Liver (tissue), 9 donors: ENCODE measurements around the gene RALGAPA2. TPM values are rescaled to one million over a fixed set of nuclear protein-coding genes. Genes with fewer than 3 reads are reported as not detected.

Source experiments
- DNase-seq: peaks from one replicate; pipeline ENCODE4 v3.0.0-alpha.2; 2017; ENCODE audit warnings: low spot score
- H3K27ac ChIP-seq, 2 donors: one replicate each; pipeline ENCODE4 v1.7.0; 2013; ENCODE audit warnings: inconsistent platforms in 2 of 2, low read length in 2 of 2, control low read depth in 1 of 2, low read depth in 1 of 2, mild to moderate bottlenecking in 1 of 2
- H3K27me3 ChIP-seq, 4 donors: one replicate each; pipeline versions ENCODE4 v1.6.1 to v1.7.0; 2013; ENCODE audit warnings: low read length in 3 of 4, inconsistent platforms in 1 of 4, mild to moderate bottlenecking in 1 of 4, moderate library complexity in 1 of 4; ENCODE audit not compliant: control insufficient read depth in 4 of 4, insufficient read depth in 4 of 4
- H3K36me3 ChIP-seq, 4 donors: one replicate each; pipeline versions ENCODE4 v1.6.1 to v1.7.0; 2013; ENCODE audit warnings: low read length in 3 of 4, mild to moderate bottlenecking in 3 of 4, low read depth in 1 of 4, moderate library complexity in 1 of 4; ENCODE audit not compliant: control insufficient read depth in 4 of 4, insufficient read depth in 3 of 4
- H3K4me1 ChIP-seq, 4 donors: one replicate each; pipeline versions ENCODE4 v1.6.1 to v1.7.0; 2013; ENCODE audit warnings: low read length in 3 of 4, mild to moderate bottlenecking in 3 of 4, moderate library complexity in 1 of 4; ENCODE audit not compliant: control insufficient read depth in 4 of 4, insufficient read depth in 4 of 4
- H3K4me3 ChIP-seq, 3 donors: one replicate each; pipeline versions ENCODE4 v1.6.1 to v1.7.0; 2013; ENCODE audit warnings: low read length in 3 of 3, control low read depth in 1 of 3, low read depth in 1 of 3, mild to moderate bottlenecking in 1 of 3
- H3K9ac ChIP-seq, 2 donors: one replicate each; pipeline ENCODE4 v1.7.0; 2013; ENCODE audit warnings: low read length in 2 of 2, mild to moderate bottlenecking in 2 of 2, moderate library complexity in 2 of 2, control low read depth in 1 of 2, low read depth in 1 of 2
- H3K9me3 ChIP-seq, 4 donors: one replicate each; pipeline versions ENCODE4 v1.6.1 to v1.7.0; 2013; ENCODE audit warnings: low read length in 3 of 4; ENCODE audit not compliant: control insufficient read depth in 4 of 4
- FOXA1 ChIP-seq: IDR thresholded peaks from 2 replicates; pipeline ENCODE4 v1.6.1; 2016; ENCODE audit warnings: antibody characterized with exemption
- FOXA2 ChIP-seq: IDR thresholded peaks from 2 replicates; pipeline ENCODE4 v1.6.1; 2016; ENCODE audit warnings: antibody characterized with exemption
- HNF4A ChIP-seq, 2 donors: conservative IDR thresholded peaks; 2 replicates each; pipeline ENCODE4 v1.6.1; 2016; ENCODE audit warnings: antibody characterized with exemption in 2 of 2, mild to moderate bottlenecking in 2 of 2
- NR2F2 ChIP-seq: IDR thresholded peaks from 2 replicates; pipeline ENCODE4 v1.6.1; 2016; ENCODE audit warnings: antibody characterized with exemption
- RXRA ChIP-seq, 2 donors: IDR thresholded peaks; 2 replicates each; pipeline ENCODE4 v1.6.1; 2017 to 2018; ENCODE audit warnings: antibody characterized with exemption in 2 of 2, mild to moderate bottlenecking in 1 of 2
- SP1 ChIP-seq: IDR thresholded peaks from 2 replicates; pipeline ENCODE4 v1.6.1; 2018; ENCODE audit warnings: antibody characterized with exemption, mild to moderate bottlenecking
- TAF1 ChIP-seq: conservative IDR thresholded peaks from 2 replicates; pipeline ENCODE4 v1.6.1; 2016; ENCODE audit warnings: antibody characterized with exemption, mild to moderate bottlenecking
- YY1 ChIP-seq: IDR thresholded peaks from 2 replicates; pipeline ENCODE4 v1.6.1; 2016; ENCODE audit warnings: antibody characterized with exemption, mild to moderate bottlenecking
- WGBS: extraction: QIAGEN DNeasy Blood & Tissue Kit; methylation state at CpG from one replicate; pipeline ENCODE4 v1.1.7; 2013; 5-methylcytosine and 5-hydroxymethylcytosine counted together
- polyA plus RNA-seq, 2 donors: library from polyadenylated mRNA; stranded (reverse) in 1 of 2; unstranded in 1 of 2; fragments of 200-250 nt in 1 of 2; fragments of >200 nt in 1 of 2; fragmentation: Nextera tagmentation in 1 of 2; extraction: Ambion mirVana in 1 of 2; gene quantifications; one replicate each; pipeline versions ENCODE4 v1.2.1 to v1.2.3, GENCODE V29; 2013 to 2015
- total RNA-seq, 2 donors: library from RNA; depleted of rRNA; stranded (reverse); fragments of >200 nt; gene quantifications; one replicate each; pipeline ENCODE4 v1.2.3, GENCODE V29; 2014
- TF ChIP-seq, protein P1 (sequence below): IDR thresholded peaks from 2 replicates; pipeline ENCODE4 v1.6.1; 2016; ENCODE audit warnings: antibody characterized with exemption, mild to moderate bottlenecking
- TF ChIP-seq, protein P2 (sequence below): IDR thresholded peaks from 2 replicates; pipeline ENCODE4 v1.6.1; 2016; ENCODE audit warnings: antibody characterized with exemption
- TF ChIP-seq, protein P3 (sequence below): IDR thresholded peaks from 2 replicates; pipeline ENCODE4 v1.6.1; 2016; ENCODE audit warnings: antibody characterized with exemption
- TF ChIP-seq, protein P4 (sequence below): fragments of 150-350 bp; IDR thresholded peaks from 2 replicates; pipeline ENCODE4 v1.5.1; 2017; ENCODE audit warnings: improper control_type of control experiment, low read depth, low read length; ENCODE audit not compliant: missing input control
- donor health status: healthy.
- donor health status: healthy.
- donor health status: healthy.
- donor health status: healthy.
- donor health status: healthy.

Gene RALGAPA2
- total and polyA plus RNA-seq, 4 donors, result 14.8 to 89.9 (median 25.1) TPM

DNA sequence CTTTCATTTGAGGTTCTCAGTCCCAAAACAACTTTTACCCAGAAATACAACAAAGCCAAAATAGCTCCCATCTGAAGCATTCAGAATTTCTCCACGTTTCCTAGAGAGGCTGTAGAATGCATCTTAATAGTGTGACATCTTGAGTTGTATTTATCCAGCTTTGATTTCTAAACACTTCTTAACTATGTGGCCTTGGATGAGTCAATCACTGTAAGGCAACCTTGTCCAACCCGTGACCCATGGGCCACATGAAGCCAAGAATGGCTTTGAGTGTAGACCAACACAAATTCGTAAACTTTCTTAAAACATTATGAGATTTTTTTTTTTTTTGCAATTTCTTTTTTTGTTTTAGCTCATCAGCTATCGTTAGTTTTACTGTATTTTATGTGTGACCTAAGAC is 108.1 kb downstream of the RALGAPA2 start:
- no peak for DNase-seq
- H3K36me3 ChIP-seq, result peaks cover 2 to 31% (median 27%) of the 10 kb centered on the region in 4 donors
- TF ChIP-seq, protein P1, sequence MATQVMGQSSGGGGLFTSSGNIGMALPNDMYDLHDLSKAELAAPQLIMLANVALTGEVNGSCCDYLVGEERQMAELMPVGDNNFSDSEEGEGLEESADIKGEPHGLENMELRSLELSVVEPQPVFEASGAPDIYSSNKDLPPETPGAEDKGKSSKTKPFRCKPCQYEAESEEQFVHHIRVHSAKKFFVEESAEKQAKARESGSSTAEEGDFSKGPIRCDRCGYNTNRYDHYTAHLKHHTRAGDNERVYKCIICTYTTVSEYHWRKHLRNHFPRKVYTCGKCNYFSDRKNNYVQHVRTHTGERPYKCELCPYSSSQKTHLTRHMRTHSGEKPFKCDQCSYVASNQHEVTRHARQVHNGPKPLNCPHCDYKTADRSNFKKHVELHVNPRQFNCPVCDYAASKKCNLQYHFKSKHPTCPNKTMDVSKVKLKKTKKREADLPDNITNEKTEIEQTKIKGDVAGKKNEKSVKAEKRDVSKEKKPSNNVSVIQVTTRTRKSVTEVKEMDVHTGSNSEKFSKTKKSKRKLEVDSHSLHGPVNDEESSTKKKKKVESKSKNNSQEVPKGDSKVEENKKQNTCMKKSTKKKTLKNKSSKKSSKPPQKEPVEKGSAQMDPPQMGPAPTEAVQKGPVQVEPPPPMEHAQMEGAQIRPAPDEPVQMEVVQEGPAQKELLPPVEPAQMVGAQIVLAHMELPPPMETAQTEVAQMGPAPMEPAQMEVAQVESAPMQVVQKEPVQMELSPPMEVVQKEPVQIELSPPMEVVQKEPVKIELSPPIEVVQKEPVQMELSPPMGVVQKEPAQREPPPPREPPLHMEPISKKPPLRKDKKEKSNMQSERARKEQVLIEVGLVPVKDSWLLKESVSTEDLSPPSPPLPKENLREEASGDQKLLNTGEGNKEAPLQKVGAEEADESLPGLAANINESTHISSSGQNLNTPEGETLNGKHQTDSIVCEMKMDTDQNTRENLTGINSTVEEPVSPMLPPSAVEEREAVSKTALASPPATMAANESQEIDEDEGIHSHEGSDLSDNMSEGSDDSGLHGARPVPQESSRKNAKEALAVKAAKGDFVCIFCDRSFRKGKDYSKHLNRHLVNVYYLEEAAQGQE, result no peak
- TF ChIP-seq TAF1 (no peak), FOXA2 (no peak), SP1 (no peak), RXRA (IDR thresholded peaks at IDR 0.05) (no peak), NR2F2 (no peak), HNF4A (conservative IDR thresholded peaks at IDR 0.05) (no peak), YY1 (no peak)
- TF ChIP-seq, protein P2, sequence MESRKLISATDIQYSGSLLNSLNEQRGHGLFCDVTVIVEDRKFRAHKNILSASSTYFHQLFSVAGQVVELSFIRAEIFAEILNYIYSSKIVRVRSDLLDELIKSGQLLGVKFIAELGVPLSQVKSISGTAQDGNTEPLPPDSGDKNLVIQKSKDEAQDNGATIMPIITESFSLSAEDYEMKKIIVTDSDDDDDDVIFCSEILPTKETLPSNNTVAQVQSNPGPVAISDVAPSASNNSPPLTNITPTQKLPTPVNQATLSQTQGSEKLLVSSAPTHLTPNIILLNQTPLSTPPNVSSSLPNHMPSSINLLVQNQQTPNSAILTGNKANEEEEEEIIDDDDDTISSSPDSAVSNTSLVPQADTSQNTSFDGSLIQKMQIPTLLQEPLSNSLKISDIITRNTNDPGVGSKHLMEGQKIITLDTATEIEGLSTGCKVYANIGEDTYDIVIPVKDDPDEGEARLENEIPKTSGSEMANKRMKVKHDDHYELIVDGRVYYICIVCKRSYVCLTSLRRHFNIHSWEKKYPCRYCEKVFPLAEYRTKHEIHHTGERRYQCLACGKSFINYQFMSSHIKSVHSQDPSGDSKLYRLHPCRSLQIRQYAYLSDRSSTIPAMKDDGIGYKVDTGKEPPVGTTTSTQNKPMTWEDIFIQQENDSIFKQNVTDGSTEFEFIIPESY, result no peak
- TF ChIP-seq, protein P3, sequence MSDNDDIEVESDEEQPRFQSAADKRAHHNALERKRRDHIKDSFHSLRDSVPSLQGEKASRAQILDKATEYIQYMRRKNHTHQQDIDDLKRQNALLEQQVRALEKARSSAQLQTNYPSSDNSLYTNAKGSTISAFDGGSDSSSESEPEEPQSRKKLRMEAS, result no peak
- no peak overlapping the region for H3K4me3 ChIP-seq
- no peak overlapping the region for H3K9ac ChIP-seq
- H3K9me3 ChIP-seq, result no peaks in the 10 kb centered on the region
- no peaks in the 10 kb centered on the region for H3K27me3 ChIP-seq
- no peaks in the 10 kb centered on the region for H3K4me1 ChIP-seq
- no peak overlapping the region for H3K27ac ChIP-seq
- WGBS, result 97% methylated on average over 4 of the region's 4 CpGs

DNA sequence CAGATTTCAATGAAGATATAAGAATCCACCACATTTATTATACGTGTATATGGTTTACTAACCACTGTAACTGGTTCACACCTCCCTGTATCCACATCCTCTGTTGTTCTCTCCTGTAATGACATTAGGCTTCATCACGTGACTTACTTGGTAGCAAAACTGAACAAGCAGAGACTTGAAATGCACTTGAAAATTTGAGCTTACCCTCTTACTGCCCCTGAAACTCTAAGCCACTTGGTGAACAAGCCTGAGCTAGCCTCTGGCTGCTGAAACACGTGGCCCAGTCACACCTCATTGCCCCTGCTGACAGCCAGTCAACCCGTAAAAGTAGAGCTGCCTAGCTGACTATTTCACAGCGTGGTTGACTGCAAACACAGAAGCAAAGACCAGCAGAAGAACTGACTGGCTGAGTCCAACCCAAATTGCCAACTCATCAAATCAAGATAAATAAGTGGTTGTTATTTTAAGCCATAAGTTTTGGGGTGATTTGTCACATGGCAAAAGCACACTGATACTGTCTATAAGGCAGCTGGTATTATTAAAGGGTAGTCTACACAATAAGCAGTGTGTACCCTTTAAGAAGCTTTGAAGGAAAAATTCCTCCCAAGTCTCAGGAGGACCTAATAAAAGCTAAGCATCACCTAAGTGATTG is 109.0 kb downstream of the RALGAPA2 start:
- peaks cover 2 to 33% (median 32%) of the 10 kb centered on the region in 4 donors for H3K36me3 ChIP-seq
- H3K27me3 ChIP-seq, result no peaks in the 10 kb centered on the region
- TF ChIP-seq, protein P4, sequence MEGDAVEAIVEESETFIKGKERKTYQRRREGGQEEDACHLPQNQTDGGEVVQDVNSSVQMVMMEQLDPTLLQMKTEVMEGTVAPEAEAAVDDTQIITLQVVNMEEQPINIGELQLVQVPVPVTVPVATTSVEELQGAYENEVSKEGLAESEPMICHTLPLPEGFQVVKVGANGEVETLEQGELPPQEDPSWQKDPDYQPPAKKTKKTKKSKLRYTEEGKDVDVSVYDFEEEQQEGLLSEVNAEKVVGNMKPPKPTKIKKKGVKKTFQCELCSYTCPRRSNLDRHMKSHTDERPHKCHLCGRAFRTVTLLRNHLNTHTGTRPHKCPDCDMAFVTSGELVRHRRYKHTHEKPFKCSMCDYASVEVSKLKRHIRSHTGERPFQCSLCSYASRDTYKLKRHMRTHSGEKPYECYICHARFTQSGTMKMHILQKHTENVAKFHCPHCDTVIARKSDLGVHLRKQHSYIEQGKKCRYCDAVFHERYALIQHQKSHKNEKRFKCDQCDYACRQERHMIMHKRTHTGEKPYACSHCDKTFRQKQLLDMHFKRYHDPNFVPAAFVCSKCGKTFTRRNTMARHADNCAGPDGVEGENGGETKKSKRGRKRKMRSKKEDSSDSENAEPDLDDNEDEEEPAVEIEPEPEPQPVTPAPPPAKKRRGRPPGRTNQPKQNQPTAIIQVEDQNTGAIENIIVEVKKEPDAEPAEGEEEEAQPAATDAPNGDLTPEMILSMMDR, result no peak
- TF ChIP-seq YY1 (no peak), NR2F2 (no peak), SP1 (no peak), FOXA1 (no peak), FOXA2 (no peak), HNF4A (conservative IDR thresholded peaks at IDR 0.05) (no peak)
- TF ChIP-seq, protein P1, result no peak
- no peaks in the 10 kb centered on the region for H3K9me3 ChIP-seq
- H3K27ac ChIP-seq, result no peak overlapping the region
- no peak for DNase-seq
- WGBS, result 89% methylated on average over 5 of the region's 5 CpGs
- H3K4me3 ChIP-seq, result no peak overlapping the region
- no peak overlapping the region for H3K9ac ChIP-seq
- H3K4me1 ChIP-seq, result no peaks in the 10 kb centered on the region
